Fibroblast of lung (primary cell): ENCODE results near the gene BANF1.

Experiments used
- CTCF ChIP-seq, 2 donors: IDR thresholded peaks in 1 of 2; conservative IDR thresholded peaks in 1 of 2; 1 replicate in 1 of 2; 2 replicates in 1 of 2; pipeline ENCODE4 v1.5.1; 2011 to 2012; ENCODE audit warnings: low read length in 2 of 2, control low read depth in 1 of 2, inconsistent platforms in 1 of 2, low read depth in 1 of 2, mild to moderate bottlenecking in 1 of 2
- EZH2 ChIP-seq: IDR thresholded peaks from 2 replicates; pipeline ENCODE4 v1.5.1; 2012; ENCODE audit warnings: low read length, control low read depth, mild to moderate bottlenecking; ENCODE audit errors: missing control alignments

DNA sequence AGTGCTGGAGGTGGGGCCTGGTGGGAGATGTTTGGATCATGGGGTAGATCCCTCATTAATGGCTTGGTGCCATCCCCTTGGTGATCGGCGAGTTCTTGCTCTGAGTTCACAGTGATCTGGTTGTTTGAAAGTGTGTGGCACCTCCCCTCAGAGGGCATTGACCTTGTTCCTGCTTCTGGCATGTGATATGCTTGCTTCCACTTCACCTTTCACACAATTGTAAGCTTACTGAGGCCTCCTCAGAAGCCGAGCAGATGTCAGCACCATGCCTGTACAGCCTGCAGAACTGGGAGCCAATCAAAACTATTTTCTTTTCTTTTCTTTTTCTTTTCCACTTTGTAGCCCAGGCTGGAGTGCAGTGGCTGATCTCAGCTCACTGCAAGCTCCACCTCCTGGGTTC, 35.0 kb downstream of the BANF1 start:
- TF ChIP-seq CTCF (conservative IDR thresholded peaks at IDR 0.05 in 1 of 2, IDR thresholded peaks at IDR 0.05 in 1 of 2; ENCODE audit: low read depth in 1 of 2, low read length in 2 of 2) = no peak
- no peak for TF ChIP-seq EZH2
